Right forelimb (tissue), 1 donor: ENCODE data around the gene RELN.

Experiments
- DNase-seq: peaks from one replicate; pipeline ENCODE4 v3.0.0-alpha.2; 2018

Gene RELN

GRCh38 chr7:103711413-103711812 lies 278.0 kb downstream of the RELN start:
- DNase-seq: no peak

DNA sequence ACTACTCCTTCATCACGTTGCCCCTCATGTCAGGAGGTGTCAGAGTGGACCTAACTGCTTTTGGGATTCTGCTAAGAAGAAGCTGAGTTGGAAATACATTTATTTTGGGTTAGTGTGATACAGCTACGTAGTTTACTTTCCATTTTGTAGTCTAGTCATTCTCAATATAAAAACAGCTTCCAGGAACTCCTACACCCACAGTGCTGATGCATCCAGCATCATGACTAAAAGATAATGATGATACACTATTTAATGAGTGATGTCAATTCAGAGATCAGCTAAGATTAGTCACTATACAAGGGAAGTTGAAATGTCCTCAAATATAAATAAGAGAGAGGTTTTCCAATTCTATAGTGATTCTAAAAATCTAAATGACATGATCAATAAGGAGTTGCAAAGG lies 279.2 kb downstream of the RELN start:
- DNase-seq: no peak

- no peak for DNase-seq
Measured at GRCh38 chr7:103706805-103707204, 282.7 kb downstream of the RELN start.

GRCh38 chr7:103705542-103705941 lies 283.9 kb downstream of the RELN start:
- no peak for DNase-seq

- no peak for DNase-seq
Measured at GRCh38 chr7:103704701-103705100, 284.8 kb downstream of the RELN start.

- no peak for DNase-seq
Measured at GRCh38 chr7:103702982-103703381, 286.5 kb downstream of the RELN start.

- DNase-seq: no peak
Measured at GRCh38 chr7:103702454-103702853, 287.0 kb downstream of the RELN start.

- no peak for DNase-seq
Measured at GRCh38 chr7:103699032-103699431, 290.4 kb downstream of the RELN start.

GRCh38 chr7:103698064-103698463 lies 291.4 kb downstream of the RELN start:
- DNase-seq: no peak

DNA sequence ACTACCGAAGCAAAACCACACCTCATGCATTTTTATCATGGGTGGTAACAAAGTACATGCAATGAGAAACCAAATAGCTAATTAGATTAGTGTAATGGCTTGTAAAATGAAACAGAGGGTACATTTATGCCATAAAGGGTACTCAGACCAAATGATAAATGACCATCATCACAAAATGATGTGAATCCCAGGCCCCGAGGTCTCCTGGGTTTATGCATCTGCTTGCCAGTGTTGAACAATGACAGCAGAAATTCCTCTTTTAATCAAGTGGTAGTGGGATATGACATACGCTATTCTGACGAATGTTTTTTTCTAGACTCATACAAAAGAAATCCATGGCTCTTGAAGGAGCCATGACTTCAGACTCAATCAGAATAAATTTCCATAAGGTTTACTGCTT lies 293.9 kb downstream of the RELN start:
- DNase-seq: no peak

DNA sequence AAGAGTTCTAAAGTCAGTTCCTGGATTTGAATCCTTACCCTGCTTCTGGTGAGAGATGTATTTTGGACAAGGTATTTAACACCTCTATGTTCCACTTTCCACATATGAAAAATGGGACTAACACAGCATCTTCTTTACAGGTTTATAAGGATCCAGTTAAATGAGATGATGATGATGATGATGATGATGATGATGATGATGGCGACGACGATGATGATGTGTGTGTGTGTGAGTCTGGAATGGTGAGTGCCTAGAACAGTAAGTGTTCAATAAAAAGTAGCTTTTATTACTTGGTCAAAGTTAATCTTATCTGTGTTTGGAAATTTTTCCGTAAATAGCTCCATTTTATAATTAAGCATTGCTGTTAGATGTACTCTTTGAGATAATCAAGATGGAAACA lies 295.2 kb downstream of the RELN start:
- DNase-seq: no peak

- DNase-seq: no peak
Measured at GRCh38 chr7:103691291-103691690, 298.2 kb downstream of the RELN start.

GRCh38 chr7:103690242-103690974 lies 299.1 kb downstream of the RELN start:
- DNase-seq: no peak

DNA sequence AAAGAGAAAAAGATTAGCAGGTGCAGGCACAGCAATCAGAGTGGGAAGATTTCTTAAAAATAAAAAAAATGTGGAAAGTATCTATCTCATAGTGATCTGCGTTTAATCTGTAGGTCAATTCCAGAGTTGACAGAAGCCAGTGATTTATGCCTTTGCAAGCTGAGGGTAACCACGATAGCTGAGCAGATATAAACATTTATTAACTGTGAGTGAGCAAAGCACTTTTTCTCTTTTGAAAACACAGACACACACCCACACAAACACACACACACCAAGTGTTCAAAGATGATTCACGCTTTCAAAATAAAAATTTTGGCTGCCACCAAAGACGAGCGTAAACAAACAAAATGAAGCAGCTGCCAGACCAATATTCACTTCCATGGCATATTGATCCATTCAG lies 300.2 kb downstream of the RELN start:
- no peak for DNase-seq

DNA sequence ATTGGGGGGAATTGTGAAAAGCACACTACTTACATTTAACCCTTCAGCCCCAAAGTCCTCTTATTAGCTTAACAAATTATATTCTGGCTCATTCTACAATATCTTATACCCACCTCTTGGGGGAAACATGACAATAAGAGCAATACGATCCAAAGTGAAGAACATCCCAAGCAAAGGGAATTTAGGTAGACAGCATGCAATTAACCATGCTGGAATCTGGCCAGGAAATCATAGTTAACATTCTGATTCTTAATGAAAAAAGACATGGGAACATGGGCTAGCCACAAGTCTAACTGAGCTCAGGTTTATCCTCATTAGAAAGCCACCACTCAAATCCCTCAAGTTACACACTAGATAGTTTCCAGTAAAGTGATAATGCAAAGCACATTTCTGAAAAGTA lies 301.5 kb downstream of the RELN start:
- DNase-seq: no peak

DNA sequence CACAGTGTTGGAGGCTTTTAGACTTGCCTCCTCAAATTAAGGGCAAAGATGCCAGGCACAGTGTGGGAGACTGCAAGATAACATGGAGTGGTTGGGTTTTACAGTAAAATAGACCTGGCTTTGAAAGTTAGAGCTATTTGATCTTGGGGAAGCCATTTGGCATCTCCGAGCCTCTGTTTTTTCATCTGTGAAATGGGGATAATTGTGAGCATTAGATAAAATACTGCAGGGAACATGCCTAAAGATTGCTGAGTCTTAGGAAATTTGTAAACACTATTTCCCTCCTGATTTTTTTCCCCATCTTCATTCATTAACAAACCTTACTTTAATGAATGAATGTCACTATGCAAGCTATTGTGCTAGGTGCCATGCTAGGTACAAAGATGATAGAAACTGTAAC lies 302.2 kb downstream of the RELN start:
- DNase-seq: no peak

- DNase-seq: no peak
Measured at GRCh38 chr7:103686763-103687162, 302.7 kb downstream of the RELN start.

DNA sequence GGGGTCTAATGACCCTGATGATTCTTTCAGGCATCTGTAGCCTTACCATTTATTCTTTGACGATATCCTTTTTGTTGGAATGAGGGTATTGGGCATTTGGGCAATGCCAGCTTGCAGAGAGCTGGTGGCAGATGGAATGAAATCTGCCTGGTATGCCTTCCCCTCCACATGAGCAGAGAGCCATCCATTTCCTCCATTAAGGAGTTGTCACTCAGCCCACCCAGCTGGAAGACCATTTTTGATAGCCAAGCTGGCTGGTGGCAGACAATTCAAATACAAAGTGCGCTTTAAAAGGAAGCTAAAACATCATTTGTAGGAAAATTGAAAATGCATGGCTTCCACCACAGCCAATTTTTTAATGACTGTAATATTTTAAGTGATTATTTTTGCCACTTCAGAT lies 303.4 kb downstream of the RELN start:
- DNase-seq: no peak

DNA sequence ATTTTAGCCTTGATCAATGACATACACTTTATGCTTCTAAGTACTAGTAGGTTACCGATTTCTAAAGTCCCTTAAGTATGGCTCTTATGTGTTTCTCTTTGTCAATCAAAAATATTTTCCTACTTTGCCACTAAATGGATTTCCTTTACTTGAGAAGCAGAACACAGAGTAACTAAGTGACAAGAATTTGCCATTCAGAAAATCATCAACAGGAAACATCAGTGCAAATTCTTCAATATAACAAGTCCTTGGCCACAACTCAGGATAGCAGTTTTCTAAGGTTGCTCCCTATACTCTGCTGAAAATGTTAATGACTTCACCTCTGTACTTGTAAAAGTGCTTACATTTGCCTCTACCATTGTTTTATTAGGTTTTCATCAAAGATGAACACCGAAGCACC lies 303.8 kb downstream of the RELN start:
- DNase-seq: no peak

GRCh38 chr7:103683348-103683747 lies 306.1 kb downstream of the RELN start:
- DNase-seq: no peak

- no peak for DNase-seq
Measured at GRCh38 chr7:103680161-103681144, 309.0 kb downstream of the RELN start.

GRCh38 chr7:103679151-103680132 lies 310.0 kb downstream of the RELN start:
- no peak for DNase-seq
